Memory B cell (primary cell): ENCODE data around the gene FAHD2A.
"Not testable (repeated sequence)": the region's sequence is repeated elsewhere in the genome, so short reads cannot be mapped to it uniquely, and the experiment has no call there.

Experiments
- ATAC-seq: fragments of 150-1000 bp; cut with Tn5 transposase; 2 replicates; pipeline ENCODE4 v1.10.0; 2021; ENCODE audit warnings: low read depth, mild to moderate bottlenecking, moderate library complexity
- DNase-seq, 2 donors: peaks; one replicate each; pipeline ENCODE4 v3.0.0; 2022; ENCODE audit warnings: low spot score in 2 of 2
- H3K27ac Mint-ChIP-seq: one replicate; pipeline ENCODE4 v1.8.0; 2022; ENCODE audit warnings: mild to moderate bottlenecking, moderate library complexity, mixed read lengths
- H3K27me3 Mint-ChIP-seq: one replicate; pipeline ENCODE4 v1.8.0; 2022; ENCODE audit warnings: mixed read lengths
- H3K36me3 Mint-ChIP-seq: one replicate; pipeline ENCODE4 v1.8.0; 2022; ENCODE audit warnings: mild to moderate bottlenecking, mixed read lengths
- H3K4me1 Mint-ChIP-seq: one replicate; pipeline ENCODE4 v1.8.0; 2022; ENCODE audit warnings: mixed read lengths
- H3K4me3 Mint-ChIP-seq: one replicate; pipeline ENCODE4 v1.8.0; 2022; ENCODE audit warnings: mild to moderate bottlenecking, moderate library complexity, mixed read lengths
- H3K9me3 Mint-ChIP-seq: one replicate; pipeline ENCODE4 v1.8.0; 2022; ENCODE audit warnings: mixed read lengths

FAHD2A gene, protein sequence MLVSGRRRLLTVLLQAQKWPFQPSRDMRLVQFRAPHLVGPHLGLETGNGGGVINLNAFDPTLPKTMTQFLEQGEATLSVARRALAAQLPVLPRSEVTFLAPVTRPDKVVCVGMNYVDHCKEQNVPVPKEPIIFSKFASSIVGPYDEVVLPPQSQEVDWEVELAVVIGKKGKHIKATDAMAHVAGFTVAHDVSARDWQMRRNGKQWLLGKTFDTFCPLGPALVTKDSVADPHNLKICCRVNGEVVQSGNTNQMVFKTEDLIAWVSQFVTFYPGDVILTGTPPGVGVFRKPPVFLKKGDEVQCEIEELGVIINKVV

DNA sequence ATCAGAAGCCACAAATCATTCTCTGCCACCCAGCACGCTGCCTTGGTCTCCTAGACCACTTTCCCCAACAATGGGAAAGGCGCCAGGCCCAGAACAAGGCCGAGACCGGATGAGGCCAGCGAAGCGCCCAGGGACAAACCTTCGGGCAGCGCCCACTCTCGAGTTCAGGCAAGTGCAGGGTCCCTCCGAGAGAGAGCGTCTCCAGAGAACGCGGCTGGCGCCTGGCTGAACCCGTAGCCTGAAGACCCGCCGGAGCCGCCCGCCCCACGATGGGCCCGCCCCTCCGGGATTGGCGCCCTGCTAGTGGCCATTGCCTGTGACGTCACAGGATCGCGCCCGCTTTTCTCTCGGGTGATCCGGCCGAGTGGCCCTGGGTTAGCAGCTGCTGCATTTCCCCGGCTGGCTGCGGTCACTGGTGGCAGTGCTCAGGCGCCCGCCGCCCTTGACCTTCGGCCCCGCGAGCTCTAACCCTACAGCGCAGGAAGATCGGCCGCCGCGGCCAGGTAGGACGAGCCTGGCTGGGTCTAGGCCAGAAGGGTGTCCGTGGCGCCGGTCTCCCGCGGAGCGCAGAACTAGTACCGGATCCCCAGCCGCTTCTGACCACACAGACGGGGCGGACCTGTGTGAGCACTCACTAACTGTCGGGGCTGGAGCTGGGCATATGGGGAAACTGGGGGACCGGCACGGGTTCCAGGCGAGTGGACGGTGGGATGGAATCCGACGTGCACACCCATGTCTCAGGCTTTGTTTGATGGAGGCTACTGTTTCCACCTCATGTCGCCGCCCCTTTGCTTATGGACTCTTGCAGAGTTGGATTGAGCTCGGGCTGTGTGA is at the start of gene FAHD2A:
Gene FAHD2A, plus strand, starts transcription at position 339 of the 834 bp plus-strand sequence. CDS start 2,851 bp downstream, outside the sequence.
- peak; percentile 96 for ATAC-seq
- Mint-ChIP-seq H3K4me3 (peak within 1 kb of the TSS; percentile 96), H3K4me1 (peaks cover 12% of the 10 kb centered on the region), H3K27ac (peak within 1 kb of the TSS; percentile 90), H3K27me3 (no peaks in the 10 kb centered on the region), H3K9me3 (peaks cover 1% of the 10 kb centered on the region), H3K36me3 (peaks cover 1% of the 10 kb centered on the region)
- peak; percentile 85 to 91 for DNase-seq

DNA sequence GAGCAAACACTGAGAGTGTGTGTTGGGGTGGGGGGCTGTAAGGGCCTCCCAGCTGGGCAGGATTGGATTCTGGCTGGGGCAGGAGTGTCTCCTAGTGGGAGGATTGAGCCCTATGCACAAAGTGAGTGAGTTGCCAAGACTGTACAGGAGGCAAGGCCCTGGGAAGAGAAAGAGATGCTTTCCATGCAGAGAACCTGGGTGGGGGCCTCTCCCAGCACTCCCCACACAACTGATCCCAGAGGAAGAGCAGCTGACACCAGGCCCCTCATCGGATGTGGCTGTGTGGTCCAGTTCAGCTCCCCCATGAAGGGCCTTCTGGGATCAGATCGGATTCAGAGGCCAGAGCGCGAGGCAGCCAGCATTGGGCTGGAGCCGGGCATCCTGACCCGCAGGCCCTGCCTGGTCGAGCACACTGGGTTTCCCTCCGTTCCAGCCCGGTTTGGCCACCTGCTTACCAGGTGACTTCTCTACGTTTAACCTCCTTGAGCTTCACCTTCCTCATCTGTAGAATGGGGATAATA is 49.4 kb upstream of the FAHD2A start:
- Mint-ChIP-seq H3K4me3 (no peak overlapping the region), H3K27me3 (peaks cover 9% of the 10 kb centered on the region), H3K9me3 (peaks cover 4% of the 10 kb centered on the region), H3K27ac (no peak overlapping the region), H3K36me3 (no peaks in the 10 kb centered on the region), H3K4me1 (no peaks in the 10 kb centered on the region)
- no peak for ATAC-seq
- DNase-seq, result no peak

DNA sequence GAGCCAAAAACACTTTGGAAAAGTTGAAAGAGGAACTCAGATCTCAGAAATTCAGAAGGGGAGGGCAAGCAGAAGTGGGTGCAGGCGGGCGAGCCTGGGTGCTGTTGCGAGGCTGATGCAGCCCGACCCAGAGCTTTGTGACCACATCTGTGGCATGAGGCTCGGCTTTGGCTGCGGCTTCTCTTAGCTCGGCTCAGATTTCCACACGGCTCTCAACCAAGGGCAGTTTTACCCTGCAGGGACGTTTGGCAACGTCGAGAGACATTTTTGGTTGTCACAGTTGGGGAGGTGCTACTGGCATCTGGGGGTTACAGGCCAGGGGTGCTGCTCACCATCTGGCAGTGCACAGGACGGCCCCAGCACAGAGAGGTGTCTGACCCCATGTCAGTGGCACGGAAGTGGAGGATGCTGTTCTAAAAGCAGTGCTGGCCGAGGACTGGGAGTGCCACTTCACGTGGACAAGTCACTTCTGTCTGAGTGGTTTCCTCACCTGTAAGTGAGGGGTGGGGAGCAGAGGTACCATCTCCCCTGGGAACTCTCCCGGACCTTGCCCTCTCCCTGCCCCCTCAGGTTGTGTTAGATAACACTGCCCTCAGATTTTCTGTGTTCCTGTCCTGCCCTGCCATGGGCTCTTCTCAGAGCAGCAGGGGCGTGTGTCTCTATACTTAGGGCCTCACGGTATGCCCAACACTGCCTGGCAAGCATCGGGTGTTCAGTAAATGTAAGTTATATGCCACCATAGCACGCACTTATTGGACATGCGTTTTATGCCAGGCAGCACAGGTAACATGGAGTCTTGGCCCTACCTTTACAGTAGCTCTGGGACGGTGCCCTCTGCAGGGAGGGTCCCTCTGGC is 48.7 kb upstream of the FAHD2A start:
- ATAC-seq (no peak), DNase-seq (no peak)
- Mint-ChIP-seq H3K9me3 (peaks cover 4% of the 10 kb centered on the region), H3K4me3 (no peak overlapping the region), H3K27me3 (peaks cover 9% of the 10 kb centered on the region), H3K27ac (no peak overlapping the region), H3K36me3 (no peaks in the 10 kb centered on the region), H3K4me1 (no peaks in the 10 kb centered on the region)

DNA sequence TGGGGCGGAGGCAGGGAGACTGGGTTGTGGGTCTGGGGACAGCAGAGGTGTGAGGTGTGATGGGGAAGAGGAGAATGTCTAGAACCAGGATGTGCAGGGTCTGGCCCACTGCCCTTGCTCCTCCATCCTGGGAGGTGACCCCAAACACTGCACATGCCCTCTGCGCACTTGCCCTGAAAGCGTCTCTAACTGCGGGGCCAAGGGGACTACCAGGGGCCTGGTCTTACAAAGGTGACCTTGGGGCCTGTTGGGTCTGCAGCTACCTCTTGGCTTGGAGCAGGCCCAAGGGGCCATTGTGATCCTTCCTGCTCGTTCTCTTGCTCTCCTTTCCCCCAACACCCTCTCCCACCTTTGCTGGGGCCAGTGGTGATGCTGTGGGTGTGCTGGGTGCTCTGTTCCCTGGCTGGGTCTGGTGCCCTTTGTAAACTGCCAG is 48.0 kb upstream of the FAHD2A start:
- no peaks in the 10 kb centered on the region for H3K4me1 Mint-ChIP-seq
- H3K9me3 Mint-ChIP-seq, result peaks cover 4% of the 10 kb centered on the region
- H3K27me3 Mint-ChIP-seq, result peaks cover 9% of the 10 kb centered on the region
- H3K4me3 Mint-ChIP-seq, result no peak overlapping the region
- no peaks in the 10 kb centered on the region for H3K36me3 Mint-ChIP-seq
- ATAC-seq (no peak), DNase-seq (no peak)
- H3K27ac Mint-ChIP-seq, result no peak overlapping the region

DNA sequence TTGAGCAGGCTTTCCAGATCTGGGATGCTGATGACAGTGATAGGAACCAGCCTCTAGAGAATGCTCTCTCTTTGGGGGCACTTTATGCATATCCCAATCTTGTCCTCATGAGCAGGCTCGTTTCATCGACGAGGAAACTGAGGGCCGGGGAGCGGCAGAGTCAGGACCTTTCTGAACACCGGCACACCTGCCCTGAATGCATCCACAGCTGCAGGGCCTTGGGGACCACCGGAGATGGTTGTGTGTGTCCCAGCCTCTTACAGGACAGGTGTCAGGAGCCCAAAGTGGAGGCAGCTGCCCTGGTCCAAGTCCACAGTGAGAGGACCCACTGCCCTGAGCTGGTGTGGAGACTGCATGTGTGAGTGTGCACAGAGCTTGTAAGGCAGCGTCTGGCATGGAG is 47.6 kb upstream of the FAHD2A start:
- no peaks in the 10 kb centered on the region for H3K4me1 Mint-ChIP-seq
- no peak overlapping the region for H3K27ac Mint-ChIP-seq
- H3K27me3 Mint-ChIP-seq, result peaks cover 9% of the 10 kb centered on the region
- no peaks in the 10 kb centered on the region for H3K36me3 Mint-ChIP-seq
- H3K9me3 Mint-ChIP-seq, result peaks cover 4% of the 10 kb centered on the region
- no peak overlapping the region for H3K4me3 Mint-ChIP-seq
- no peak for DNase-seq
- ATAC-seq, result no peak

DNA sequence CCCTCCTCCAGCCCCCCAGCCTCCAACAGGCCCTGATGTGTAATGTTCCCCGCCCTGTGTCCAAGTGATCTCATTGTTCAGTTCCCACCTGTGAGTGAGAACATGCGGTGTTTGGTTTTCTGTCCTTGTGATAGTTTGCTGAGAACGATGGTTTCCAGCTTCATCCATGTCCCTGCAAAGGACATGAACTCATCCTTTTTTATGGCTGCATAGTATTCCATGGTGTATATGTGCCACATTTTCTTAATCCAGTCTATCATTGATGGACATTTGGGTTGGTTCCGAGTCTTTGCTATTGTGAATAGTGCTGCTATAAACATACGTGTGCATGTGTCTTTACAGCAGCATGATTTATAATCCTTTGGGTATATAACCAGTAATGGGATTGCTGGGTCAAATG is 47.0 kb upstream of the FAHD2A start:
- not testable (repeated sequence) for DNase-seq, H3K27me3 Mint-ChIP-seq, H3K4me3 Mint-ChIP-seq, ATAC-seq, H3K9me3 Mint-ChIP-seq, H3K36me3 Mint-ChIP-seq, H3K4me1 Mint-ChIP-seq, H3K27ac Mint-ChIP-seq

DNA sequence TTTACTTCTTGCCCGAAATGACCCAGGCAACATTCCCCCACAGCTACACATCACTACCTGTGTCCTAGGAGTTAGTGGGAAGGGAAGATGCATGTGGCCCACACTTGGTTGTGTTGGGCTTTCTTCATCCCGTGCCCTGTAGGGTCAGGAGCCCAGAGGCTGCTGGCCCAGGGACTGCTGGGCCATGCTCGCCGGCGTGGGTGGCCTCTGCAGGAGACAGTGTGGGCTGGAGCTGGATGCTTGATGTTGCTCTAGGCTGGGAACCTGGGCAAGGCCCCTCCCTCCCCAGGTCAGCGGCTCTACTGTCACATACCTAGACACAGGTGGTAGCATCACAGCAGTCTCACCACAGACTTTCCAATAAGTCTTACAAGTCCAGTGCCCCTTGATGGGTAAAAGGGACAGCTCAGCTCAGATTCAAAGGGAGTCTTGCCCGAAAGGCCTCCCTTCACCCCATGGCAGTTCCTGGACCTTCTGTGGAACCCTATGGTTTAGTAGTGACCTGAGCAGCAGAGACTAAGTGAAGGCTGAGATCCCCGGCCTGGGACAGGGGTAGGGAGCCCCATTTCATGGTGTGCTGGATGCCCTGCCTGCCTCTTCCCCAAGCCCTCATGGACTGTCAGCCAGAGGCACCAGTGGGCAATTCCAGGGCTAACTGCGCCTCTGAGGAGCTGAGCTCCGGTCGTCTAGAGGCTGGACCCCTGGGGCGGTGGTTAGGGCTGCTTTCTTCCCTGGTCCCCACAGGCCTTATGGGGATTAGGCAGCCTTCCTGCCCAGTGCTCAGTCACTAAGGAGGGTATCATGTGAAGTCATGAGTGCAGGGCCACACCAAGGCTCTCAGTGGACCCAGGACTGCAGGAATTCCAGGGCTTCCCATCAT is 45.4 kb upstream of the FAHD2A start:
- DNase-seq (no peak), ATAC-seq (no peak)
- H3K4me1 Mint-ChIP-seq, result no peaks in the 10 kb centered on the region
- H3K9me3 Mint-ChIP-seq, result peaks cover 4% of the 10 kb centered on the region
- H3K27me3 Mint-ChIP-seq, result peaks cover 5% of the 10 kb centered on the region
- no peak overlapping the region for H3K27ac Mint-ChIP-seq
- H3K4me3 Mint-ChIP-seq, result no peak overlapping the region
- no peaks in the 10 kb centered on the region for H3K36me3 Mint-ChIP-seq

DNA sequence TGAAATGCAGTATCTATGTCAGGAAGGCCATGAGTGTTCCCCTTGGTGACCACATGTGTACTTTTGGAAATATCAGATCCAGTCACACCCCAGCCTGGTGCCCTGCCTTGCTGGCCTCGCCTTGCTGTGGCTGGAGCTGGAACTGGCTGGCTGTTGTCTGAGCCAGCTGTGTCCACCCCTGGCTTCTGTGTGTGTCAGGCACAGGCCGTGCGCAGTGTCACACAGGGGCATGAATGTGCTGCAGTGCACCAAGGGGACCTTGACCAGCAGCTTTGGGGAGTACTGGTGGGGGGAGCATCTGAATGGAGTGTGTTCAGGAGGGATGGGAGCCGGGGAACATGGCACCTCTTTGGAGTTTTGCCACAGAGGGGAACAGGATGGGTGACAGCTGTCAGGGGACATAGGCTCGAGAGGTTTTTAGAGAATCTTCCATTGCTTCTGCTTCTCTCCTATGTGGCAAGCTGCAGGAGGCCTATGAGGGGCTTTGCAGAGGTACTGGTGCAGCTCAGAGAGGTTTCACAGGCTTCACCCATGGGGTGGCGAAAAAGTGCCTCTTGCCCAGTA is 44.7 kb upstream of the FAHD2A start:
- ATAC-seq (no peak), DNase-seq (no peak)
- Mint-ChIP-seq H3K9me3 (peaks cover 4% of the 10 kb centered on the region), H3K4me3 (no peak overlapping the region), H3K27me3 (peaks cover 4% of the 10 kb centered on the region), H3K27ac (no peak overlapping the region), H3K36me3 (no peaks in the 10 kb centered on the region), H3K4me1 (no peaks in the 10 kb centered on the region)

DNA sequence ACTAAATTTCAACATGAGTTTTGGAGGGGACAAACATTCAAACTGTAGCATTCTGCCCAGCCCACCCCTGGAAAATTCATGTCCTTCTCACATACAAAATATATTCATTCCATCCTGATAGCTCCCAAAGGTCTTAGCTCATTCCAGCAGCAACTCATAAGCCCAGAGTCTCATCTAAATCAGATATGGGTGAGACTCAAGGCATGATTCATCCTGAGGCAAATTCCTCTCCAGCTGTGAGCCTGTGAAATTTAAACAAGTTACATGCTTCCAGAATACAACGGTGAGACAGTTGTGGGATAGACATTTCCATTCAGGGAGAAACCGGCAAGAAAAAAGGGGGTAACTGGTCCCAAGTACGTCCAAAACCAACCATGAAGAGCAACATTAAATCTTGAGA is 43.5 kb upstream of the FAHD2A start:
- Mint-ChIP-seq H3K36me3 (no peaks in the 10 kb centered on the region), H3K27ac (no peak overlapping the region), H3K4me3 (no peak overlapping the region), H3K4me1 (no peaks in the 10 kb centered on the region), H3K27me3 (peaks cover 3% of the 10 kb centered on the region), H3K9me3 (peaks cover 4% of the 10 kb centered on the region)
- ATAC-seq, result no peak
- DNase-seq, result no peak

DNA sequence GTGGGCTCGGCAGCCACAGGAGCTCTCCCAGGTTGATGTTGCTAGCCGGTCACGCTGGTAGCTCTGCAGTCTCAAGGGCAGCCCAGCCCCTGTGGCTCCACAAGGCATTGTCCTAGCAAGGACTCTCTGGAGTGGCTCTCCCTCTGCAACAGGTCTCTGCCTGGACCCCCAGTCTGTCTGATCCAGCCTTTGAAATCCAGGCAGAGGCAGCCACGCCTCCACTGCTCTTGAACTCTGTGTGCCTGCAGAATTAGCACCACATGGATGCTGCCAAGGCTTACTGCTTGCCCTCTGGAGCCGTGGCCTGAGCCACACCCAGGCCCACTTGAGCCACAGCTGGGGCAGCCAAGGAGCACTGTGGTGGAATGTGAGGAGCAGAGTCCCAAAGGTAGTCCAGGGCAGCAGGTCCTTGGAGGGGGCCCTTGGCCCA is 43.0 kb upstream of the FAHD2A start:
- ATAC-seq (no peak), DNase-seq (no peak)
- Mint-ChIP-seq H3K27ac (no peak overlapping the region), H3K9me3 (peaks cover 4% of the 10 kb centered on the region), H3K4me3 (no peak overlapping the region), H3K27me3 (peaks cover 3% of the 10 kb centered on the region), H3K4me1 (no peaks in the 10 kb centered on the region), H3K36me3 (no peaks in the 10 kb centered on the region)

DNA sequence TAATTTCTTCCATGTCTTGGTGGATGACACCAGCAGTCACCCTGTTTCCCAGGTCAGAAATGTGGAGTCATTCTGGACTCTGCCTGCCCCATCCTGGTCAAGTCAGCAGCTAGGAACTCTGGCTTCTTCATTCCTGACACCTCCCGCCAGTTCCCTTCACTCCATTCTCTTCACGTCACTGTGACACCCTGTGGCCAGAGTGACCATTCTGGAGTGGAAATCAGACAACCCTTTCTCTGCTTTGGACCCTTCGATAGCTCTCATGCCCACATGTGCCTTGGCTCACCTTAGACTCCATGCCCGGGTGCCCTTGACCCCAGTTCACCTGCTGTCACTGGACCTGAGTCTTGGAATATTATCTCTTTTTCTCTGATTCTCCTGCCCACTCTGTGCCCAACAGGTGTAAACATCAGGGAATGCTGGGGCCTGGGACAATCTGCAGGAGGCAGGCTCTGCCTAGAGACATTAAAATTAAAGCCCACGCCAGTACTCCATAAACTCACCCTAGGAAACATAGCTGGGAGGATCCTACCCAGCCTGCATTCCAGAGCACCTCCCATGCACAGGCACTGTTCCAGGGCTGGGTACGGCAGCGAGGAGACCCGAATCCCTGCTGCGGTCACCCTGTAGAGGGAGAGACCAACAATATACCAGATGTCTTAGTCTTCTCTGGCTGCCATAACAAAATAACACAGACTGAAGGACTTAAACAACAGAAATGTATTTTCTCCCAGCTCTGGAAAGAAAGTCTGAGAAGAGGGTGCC is 41.1 kb upstream of the FAHD2A start:
- ATAC-seq (no peak), DNase-seq (no peak)
- Mint-ChIP-seq H3K27me3 (peaks cover 7% of the 10 kb centered on the region), H3K4me3 (no peak overlapping the region), H3K27ac (no peak overlapping the region), H3K4me1 (no peaks in the 10 kb centered on the region), H3K9me3 (no peaks in the 10 kb centered on the region), H3K36me3 (no peaks in the 10 kb centered on the region)

DNA sequence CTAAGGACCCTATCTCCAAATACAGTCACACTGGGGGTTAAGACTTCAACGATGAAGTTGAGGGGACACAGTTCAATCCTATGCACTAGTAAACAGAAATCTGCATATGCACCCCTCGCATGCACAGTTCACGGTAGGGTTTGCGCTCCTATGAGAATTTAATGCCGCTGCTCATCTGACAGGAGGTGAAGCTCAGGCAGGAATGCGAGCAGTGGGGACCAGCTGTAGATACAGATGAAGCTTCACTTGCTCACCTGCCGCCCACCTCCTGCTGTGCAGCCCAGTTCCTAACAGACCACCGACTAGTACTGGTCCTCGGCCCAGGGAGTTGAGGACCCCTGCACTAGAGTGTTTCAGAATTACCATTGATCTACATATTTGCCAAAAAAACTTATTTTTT is 40.0 kb upstream of the FAHD2A start:
- no peaks in the 10 kb centered on the region for H3K4me1 Mint-ChIP-seq
- no peaks in the 10 kb centered on the region for H3K9me3 Mint-ChIP-seq
- H3K4me3 Mint-ChIP-seq, result no peak overlapping the region
- H3K27ac Mint-ChIP-seq, result no peak overlapping the region
- ATAC-seq (no peak), DNase-seq (no peak)
- H3K36me3 Mint-ChIP-seq, result no peaks in the 10 kb centered on the region
- peaks cover 7% of the 10 kb centered on the region for H3K27me3 Mint-ChIP-seq
